Breast epithelium (tissue), 3 donors: Measurements from ENCODE around the gene PRKAB1.

Experiments used
- POLR2A ChIP-seq: fragments of 450-650 bp; IDR thresholded peaks from one replicate; pipeline ENCODE4 v1.6.1; 2016; ENCODE audit warnings: antibody characterized with exemption, mild to moderate bottlenecking, moderate library complexity
- POLR2AphosphoS5 ChIP-seq, 3 donors: sonication (generic); formaldehyde crosslinking; IDR thresholded peaks; one replicate each; pipeline ENCODE4 v1.6.1; 2017; ENCODE audit warnings: antibody characterized with exemption in 3 of 3
- TF ChIP-seq, protein P1 (sequence below), 3 donors: fragments of 450-650 bp; IDR thresholded peaks; one replicate each; pipeline ENCODE4 v1.5.1; 2016 to 2017; ENCODE audit warnings: antibody characterized with exemption in 3 of 3, mild to moderate bottlenecking in 3 of 3, moderate library complexity in 3 of 3

DNA sequence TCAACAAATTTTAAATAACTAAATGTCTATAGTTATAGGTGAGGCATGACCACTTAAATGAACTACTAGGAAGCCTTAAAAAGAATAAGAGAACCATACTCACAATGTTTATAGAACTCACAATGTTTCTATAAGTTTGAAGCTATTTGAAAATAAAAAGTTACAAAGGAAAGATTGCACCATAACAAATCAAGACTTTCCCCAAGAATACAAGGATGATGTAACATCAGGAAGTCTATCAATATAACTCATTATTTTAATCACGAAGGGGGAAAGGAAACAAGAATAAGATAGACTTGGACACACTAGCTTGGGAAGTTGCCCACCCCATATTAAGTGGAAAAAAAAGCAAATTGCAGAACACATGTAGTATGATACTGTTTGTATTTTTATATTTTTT is 47.4 kb upstream of the PRKAB1 start:
- TF ChIP-seq, protein P1, sequence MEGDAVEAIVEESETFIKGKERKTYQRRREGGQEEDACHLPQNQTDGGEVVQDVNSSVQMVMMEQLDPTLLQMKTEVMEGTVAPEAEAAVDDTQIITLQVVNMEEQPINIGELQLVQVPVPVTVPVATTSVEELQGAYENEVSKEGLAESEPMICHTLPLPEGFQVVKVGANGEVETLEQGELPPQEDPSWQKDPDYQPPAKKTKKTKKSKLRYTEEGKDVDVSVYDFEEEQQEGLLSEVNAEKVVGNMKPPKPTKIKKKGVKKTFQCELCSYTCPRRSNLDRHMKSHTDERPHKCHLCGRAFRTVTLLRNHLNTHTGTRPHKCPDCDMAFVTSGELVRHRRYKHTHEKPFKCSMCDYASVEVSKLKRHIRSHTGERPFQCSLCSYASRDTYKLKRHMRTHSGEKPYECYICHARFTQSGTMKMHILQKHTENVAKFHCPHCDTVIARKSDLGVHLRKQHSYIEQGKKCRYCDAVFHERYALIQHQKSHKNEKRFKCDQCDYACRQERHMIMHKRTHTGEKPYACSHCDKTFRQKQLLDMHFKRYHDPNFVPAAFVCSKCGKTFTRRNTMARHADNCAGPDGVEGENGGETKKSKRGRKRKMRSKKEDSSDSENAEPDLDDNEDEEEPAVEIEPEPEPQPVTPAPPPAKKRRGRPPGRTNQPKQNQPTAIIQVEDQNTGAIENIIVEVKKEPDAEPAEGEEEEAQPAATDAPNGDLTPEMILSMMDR (IDR thresholded peaks at IDR 0.05), result no peak
- TF ChIP-seq POLR2A (no peak), POLR2AphosphoS5 (IDR thresholded peaks at IDR 0.05) (no peak)
